Measurements from ENCODE around the gene SPPL2B.

The SPPL2B gene

DNA sequence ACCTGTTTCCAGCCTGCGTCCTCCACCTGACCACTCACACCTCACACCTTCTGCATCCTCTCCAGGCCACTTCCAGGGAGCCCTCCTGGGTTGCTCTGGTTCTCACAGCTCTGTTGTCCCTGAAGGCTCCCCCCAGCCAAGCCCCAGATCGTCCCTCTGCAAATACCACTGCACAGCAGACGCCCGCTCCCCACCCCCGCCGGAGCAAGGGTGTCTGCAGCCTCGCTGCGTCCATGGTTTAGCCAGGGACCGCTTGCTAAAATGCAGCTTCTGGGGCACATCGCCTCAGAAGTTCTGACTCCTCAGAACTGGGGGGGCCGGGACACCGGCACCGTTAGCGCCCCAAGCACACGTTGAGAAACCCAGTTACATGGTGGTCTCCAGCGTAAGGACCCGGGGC lies 21.5 kb upstream of the SPPL2B start:
- H2AFZ ChIP-seq, result no peak overlapping the region
- no peaks in the 10 kb centered on the region for H3K4me1 ChIP-seq
- TF ChIP-seq, protein P1, sequence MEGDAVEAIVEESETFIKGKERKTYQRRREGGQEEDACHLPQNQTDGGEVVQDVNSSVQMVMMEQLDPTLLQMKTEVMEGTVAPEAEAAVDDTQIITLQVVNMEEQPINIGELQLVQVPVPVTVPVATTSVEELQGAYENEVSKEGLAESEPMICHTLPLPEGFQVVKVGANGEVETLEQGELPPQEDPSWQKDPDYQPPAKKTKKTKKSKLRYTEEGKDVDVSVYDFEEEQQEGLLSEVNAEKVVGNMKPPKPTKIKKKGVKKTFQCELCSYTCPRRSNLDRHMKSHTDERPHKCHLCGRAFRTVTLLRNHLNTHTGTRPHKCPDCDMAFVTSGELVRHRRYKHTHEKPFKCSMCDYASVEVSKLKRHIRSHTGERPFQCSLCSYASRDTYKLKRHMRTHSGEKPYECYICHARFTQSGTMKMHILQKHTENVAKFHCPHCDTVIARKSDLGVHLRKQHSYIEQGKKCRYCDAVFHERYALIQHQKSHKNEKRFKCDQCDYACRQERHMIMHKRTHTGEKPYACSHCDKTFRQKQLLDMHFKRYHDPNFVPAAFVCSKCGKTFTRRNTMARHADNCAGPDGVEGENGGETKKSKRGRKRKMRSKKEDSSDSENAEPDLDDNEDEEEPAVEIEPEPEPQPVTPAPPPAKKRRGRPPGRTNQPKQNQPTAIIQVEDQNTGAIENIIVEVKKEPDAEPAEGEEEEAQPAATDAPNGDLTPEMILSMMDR (IDR thresholded peaks at IDR 0.05), result no peak
- no peaks in the 10 kb centered on the region for H3K36me3 ChIP-seq (ENCODE audit: control insufficient read depth, insufficient read depth, low read length)
- H3K9me3 ChIP-seq (ENCODE audit: control insufficient read depth, low read length), result no peaks in the 10 kb centered on the region
- peaks cover 4% of the 10 kb centered on the region for H3K27me3 ChIP-seq (ENCODE audit: control insufficient read depth, insufficient read depth, low read length)
- H3K4me3 ChIP-seq (ENCODE audit: low read depth, low read length), result no peak overlapping the region
- no peak overlapping the region for H3K4me2 ChIP-seq (ENCODE audit: low read length)
- H3K27ac ChIP-seq, result no peak overlapping the region
- no peak overlapping the region for H3K9ac ChIP-seq
- no peaks in the 10 kb centered on the region for H3K79me2 ChIP-seq

DNA sequence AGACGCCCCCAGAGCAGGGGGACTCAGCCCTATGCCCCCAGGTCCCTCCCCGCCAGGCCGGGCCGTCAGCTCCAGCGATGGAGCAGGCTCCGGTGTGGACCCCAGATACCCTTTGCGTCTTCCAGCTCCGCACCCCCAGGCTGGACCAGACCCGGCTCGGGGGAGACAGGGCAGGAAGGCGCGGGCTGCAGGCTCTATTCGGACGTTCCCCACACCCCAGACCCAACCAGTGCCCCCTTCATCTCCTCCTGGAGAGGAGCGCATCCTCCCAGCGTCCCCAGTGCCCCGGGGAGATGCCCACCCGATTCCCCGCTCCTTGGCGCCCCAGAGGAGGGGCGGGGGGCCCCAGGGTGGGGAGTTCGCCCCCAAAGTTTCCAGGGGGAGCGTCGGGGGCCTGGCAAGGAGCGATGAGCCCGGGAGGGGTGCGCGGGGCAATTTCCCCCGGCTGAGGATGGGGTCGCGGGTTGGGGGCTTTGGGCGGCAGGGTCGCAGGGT lies 20.9 kb upstream of the SPPL2B start:
- Histone ChIP-seq H3K27me3 (ENCODE audit: control insufficient read depth, insufficient read depth, low read length) (peaks cover 4% of the 10 kb centered on the region), H3K27ac (no peak overlapping the region)

DNA sequence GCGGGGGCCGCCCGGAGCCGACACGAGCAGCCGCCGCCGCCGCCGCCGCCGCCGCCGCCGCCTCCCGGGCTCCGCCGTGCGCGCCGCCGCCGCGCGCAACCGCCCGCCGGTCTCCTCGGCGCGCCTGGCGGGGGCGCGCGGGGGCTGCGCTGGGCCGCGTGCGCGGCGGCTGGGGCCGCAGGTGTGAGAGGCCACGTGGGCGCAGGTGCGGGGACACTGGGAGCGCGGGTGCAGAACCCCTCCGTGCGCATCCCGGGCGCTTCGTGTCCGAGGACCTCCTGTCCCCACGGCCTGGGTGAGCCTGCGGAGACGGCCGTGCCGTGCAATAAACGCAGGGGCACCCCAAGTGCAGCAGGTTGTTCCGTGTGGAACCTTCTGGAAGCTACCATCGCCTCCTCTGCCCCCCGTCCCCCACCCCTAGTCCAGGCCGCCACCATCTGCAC lies 20.3 kb upstream of the SPPL2B start, which contains the start of gene LINGO3:
Gene LINGO3, minus strand, starts transcription at position 41 of the 443 bp plus-strand sequence. CDS start 16,378 bp downstream, outside the sequence.
- Histone ChIP-seq H2AFZ (no peak within 1 kb of the TSS), H3K79me2 (no peaks in the 10 kb centered on the region), H3K9me3 (ENCODE audit: control insufficient read depth, low read length) (no peaks in the 10 kb centered on the region), H3K36me3 (ENCODE audit: control insufficient read depth, insufficient read depth, low read length) (no peaks in the 10 kb centered on the region), H3K9ac (no peak within 1 kb of the TSS), H3K4me2 (ENCODE audit: low read length) (no peak within 1 kb of the TSS), H3K4me3 (ENCODE audit: low read depth, low read length) (no peak within 1 kb of the TSS), H3K4me1 (no peaks in the 10 kb centered on the region), H3K27me3 (ENCODE audit: control insufficient read depth, insufficient read depth, low read length) (peaks cover 4% of the 10 kb centered on the region), H3K27ac (no peak within 1 kb of the TSS)
- TF ChIP-seq, protein P1 (IDR thresholded peaks at IDR 0.05), result no peak

More for the DNA sequence above, 20.9 kb upstream of the SPPL2B start:
- no peaks in the 10 kb centered on the region for H3K79me2 ChIP-seq
- no peak overlapping the region for H3K4me2 ChIP-seq (ENCODE audit: low read length)
- no peaks in the 10 kb centered on the region for H3K36me3 ChIP-seq (ENCODE audit: control insufficient read depth, insufficient read depth, low read length)
- H3K4me1 ChIP-seq, result no peaks in the 10 kb centered on the region
- no peak overlapping the region for H2AFZ ChIP-seq
- no peak overlapping the region for H3K9ac ChIP-seq
- no peak overlapping the region for H3K4me3 ChIP-seq (ENCODE audit: low read depth, low read length)
- TF ChIP-seq, protein P1 (IDR thresholded peaks at IDR 0.05), result no peak
- H3K9me3 ChIP-seq (ENCODE audit: control insufficient read depth, low read length), result no peaks in the 10 kb centered on the region

DNA sequence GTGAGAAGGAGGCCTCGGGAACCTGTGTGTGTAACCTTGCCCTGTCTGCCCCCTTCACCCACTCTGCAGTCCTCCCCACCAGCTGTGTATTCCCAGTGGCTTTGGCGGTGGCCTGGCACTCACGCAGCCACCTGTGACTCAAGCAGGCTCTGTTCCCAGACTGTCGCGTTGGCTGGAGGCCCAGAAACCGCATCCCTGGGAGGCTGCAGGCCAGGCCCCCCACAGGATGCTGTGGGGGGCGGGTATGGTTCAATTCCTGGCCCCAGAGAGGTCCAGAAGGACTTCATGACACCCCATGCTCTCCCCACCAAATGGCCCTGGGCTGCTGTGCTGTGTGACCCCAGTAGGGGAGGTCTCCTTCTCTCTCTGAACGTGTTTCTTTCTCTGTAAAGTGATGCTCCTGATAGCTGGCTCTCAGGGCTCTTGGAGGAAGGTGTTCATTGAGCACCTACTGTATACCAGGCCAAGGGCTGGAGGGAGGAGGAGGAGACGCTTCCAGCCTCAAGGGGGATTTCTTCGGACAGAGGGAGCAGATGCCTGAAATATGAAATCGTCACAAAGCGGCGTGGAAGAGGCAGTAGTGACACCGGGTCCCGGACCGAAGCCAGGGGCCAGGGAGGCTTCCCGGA lies 18.6 kb upstream of the SPPL2B start:
- Histone ChIP-seq H2AFZ (no peak overlapping the region), H3K27me3 (ENCODE audit: control insufficient read depth, insufficient read depth, low read length) (peaks cover 4% of the 10 kb centered on the region), H3K4me1 (no peaks in the 10 kb centered on the region), H3K79me2 (no peaks in the 10 kb centered on the region), H3K9me3 (ENCODE audit: control insufficient read depth, low read length) (no peaks in the 10 kb centered on the region), H3K36me3 (ENCODE audit: control insufficient read depth, insufficient read depth, low read length) (no peaks in the 10 kb centered on the region), H3K4me3 (ENCODE audit: low read depth, low read length) (no peak overlapping the region), H3K9ac (no peak overlapping the region), H3K27ac (no peak overlapping the region), H3K4me2 (ENCODE audit: low read length) (no peak overlapping the region)
- TF ChIP-seq, protein P1 (IDR thresholded peaks at IDR 0.05), result no peak

DNA sequence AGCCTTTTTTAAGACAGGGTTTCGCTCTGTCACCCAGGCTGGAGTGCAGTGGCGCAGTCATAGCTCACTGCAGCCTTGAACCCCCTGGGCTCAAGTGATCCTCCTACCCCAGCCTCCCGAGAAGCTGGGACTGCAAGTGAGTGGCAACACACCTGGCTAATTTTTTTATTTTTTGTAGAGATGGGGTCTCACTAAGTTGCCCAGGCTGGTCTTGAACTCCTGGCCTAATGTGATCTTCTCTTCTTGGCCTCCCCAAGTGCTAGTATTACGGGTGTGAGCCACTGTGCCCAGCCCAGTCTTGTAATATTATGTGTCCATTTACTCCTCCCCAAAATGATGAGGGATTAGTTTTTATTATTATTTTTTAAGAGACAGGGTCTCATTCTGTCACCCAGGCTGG lies 17.4 kb upstream of the SPPL2B start:
- TF ChIP-seq, protein P1 (IDR thresholded peaks at IDR 0.05), result no peak
- H3K9ac ChIP-seq, result no peak overlapping the region

More for the DNA sequence above, 17.4 kb upstream of the SPPL2B start:
- Histone ChIP-seq H3K4me1 (no peaks in the 10 kb centered on the region), H3K36me3 (ENCODE audit: control insufficient read depth, insufficient read depth, low read length) (no peaks in the 10 kb centered on the region), H3K9me3 (ENCODE audit: control insufficient read depth, low read length) (no peaks in the 10 kb centered on the region), H3K4me2 (ENCODE audit: low read length) (no peak overlapping the region), H3K79me2 (no peaks in the 10 kb centered on the region), H3K27ac (no peak overlapping the region), H3K4me3 (ENCODE audit: low read depth, low read length) (no peak overlapping the region), H3K27me3 (ENCODE audit: control insufficient read depth, insufficient read depth, low read length) (peaks cover 4% of the 10 kb centered on the region), H2AFZ (no peak overlapping the region)
